ENCODE measurements around the gene OMA1.

The OMA1 gene

GRCh38 chr1:58465825-58466629 lies 80.5 kb downstream of the OMA1 start:
- no peak for DNase-seq (ENCODE audit: extremely low read depth in 1 of 2, low read depth in 1 of 2)

GRCh38 chr1:58465176-58465575 lies 81.3 kb downstream of the OMA1 start:
- DNase-seq (ENCODE audit: extremely low read depth in 1 of 2, low read depth in 1 of 2) = no peak

DNA sequence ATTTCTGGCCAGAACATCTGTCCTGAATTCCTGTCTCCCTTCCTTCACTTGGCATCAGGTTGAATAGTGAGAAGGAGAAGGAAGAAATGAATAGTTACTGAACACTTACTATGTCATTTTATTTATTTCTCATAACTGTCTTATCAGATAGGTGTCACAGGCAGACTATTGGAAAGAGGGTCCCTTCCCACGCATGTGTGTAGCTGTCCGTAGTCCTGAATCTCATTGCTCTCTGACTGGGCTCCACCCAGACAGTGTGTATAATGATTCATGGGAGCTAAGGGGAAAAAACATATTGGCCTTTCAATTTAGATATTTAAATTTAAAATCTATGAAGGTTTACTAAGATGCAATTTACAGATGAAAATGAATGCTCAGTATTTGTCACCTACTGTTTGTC lies 86.1 kb downstream of the OMA1 start:
- DNase-seq (ENCODE audit: extremely low read depth in 1 of 2, low read depth in 1 of 2) = no peak

- no peak for DNase-seq (ENCODE audit: extremely low read depth in 1 of 2, low read depth in 1 of 2)
Measured at GRCh38 chr1:58459911-58460310, 86.6 kb downstream of the OMA1 start.

GRCh38 chr1:58457023-58457635 lies 89.4 kb downstream of the OMA1 start:
- DNase-seq (ENCODE audit: extremely low read depth in 1 of 2, low read depth in 1 of 2) = no peak

DNA sequence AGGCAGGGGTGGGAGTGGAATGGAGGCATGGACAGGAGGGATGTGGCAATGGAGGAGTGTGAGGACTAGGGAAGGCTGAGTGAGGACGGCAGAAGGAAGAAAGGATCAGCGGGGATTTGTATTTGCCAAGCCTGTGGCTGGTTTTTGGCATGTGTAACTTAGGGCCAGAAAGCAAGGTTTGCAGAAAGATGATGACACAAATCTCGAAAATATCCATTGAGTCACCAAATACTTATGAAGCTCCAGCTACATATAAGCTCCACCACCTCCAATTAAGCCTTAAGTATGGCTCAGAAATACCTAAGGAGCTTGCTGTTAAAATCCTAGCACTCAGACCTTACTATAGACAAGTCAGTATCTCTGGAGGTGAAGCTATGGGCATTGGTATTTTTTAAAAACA lies 90.1 kb downstream of the OMA1 start:
- DNase-seq (ENCODE audit: extremely low read depth in 1 of 2, low read depth in 1 of 2) = no peak

DNA sequence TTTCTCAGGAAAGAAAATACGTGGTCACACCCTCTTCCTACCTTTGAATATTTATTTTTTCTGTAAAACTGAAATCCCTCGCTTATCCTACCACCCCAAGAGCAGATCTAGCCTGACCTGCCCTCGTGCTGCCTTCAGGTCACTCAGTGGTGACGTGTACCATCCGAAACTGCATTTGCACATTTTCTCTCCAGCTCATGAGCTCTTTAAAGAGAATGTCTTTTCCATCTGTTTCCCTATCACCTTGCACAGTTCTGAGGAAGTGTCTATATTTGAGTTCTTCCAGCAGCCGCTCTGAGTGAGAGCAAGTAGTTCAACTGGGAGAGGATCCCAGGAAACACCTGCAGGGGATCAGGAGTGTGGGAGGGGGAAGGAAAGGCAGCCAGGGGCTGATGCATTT lies 91.7 kb downstream of the OMA1 start:
- no peak for DNase-seq (ENCODE audit: extremely low read depth in 1 of 2, low read depth in 1 of 2)

GRCh38 chr1:58454385-58454784 lies 92.1 kb downstream of the OMA1 start:
- no peak for DNase-seq (ENCODE audit: extremely low read depth in 1 of 2, low read depth in 1 of 2)

- no peak for DNase-seq (ENCODE audit: extremely low read depth in 1 of 2, low read depth in 1 of 2)
Measured at GRCh38 chr1:58451560-58452191, 94.8 kb downstream of the OMA1 start.

- DNase-seq (ENCODE audit: extremely low read depth in 1 of 2, low read depth in 1 of 2) = no peak
Measured at GRCh38 chr1:58447886-58448285, 98.6 kb downstream of the OMA1 start.

GRCh38 chr1:58447042-58447441 lies 99.5 kb downstream of the OMA1 start:
- DNase-seq (ENCODE audit: extremely low read depth in 1 of 2, low read depth in 1 of 2) = no peak

GRCh38 chr1:58446368-58446767 lies 100.2 kb downstream of the OMA1 start:
- DNase-seq (ENCODE audit: extremely low read depth in 1 of 2, low read depth in 1 of 2) = no peak

- DNase-seq (ENCODE audit: extremely low read depth in 1 of 2, low read depth in 1 of 2) = no peak
Measured at GRCh38 chr1:58443986-58444868, 102.3 kb downstream of the OMA1 start.

GRCh38 chr1:58442114-58442513 lies 104.4 kb downstream of the OMA1 start:
- DNase-seq (ENCODE audit: extremely low read depth in 1 of 2, low read depth in 1 of 2) = no peak

DNA sequence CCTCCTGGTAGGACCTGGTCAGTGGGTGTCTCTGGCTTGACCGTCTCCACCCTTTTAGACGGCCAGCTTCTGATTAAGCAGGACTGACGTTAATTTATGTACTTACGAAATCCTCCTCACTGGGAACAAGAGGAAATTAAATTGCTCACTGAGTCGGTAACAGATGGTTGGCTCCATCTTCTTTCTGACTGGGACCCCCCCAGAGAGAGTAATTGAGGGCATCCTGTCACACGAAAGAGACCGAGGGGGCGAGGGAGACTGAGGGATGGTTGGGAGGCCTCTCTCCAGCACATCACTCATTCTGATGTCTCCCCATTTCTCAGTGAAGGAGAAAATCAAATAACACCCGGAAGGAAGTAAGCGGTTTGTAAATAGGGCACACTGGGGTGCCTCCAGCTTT lies 104.8 kb downstream of the OMA1 start:
- no peak for DNase-seq (ENCODE audit: extremely low read depth in 1 of 2, low read depth in 1 of 2)

DNA sequence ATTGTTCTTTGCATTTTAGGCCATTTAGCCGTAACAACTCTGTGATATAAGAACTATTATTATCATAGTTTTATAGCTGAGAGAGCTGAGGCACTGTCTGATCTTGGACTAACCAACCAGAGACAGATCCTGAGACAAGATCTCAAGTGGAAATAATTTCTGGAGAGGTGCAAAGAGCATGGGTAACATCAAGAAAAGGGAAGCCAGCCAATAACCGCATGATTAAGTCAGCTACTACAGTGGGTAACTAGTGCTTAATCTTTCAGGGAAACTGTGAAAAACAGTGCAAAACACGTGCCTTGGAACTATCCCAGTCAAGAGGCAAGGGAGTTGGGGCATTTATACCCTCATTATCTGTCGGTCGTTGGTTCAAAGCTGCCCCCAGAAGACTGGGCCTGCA lies 105.8 kb downstream of the OMA1 start:
- DNase-seq (ENCODE audit: extremely low read depth in 1 of 2, low read depth in 1 of 2) = no peak

GRCh38 chr1:58439946-58440345 lies 106.6 kb downstream of the OMA1 start:
- no peak for DNase-seq (ENCODE audit: extremely low read depth in 1 of 2, low read depth in 1 of 2)

GRCh38 chr1:58438468-58438867 lies 108.1 kb downstream of the OMA1 start:
- DNase-seq (ENCODE audit: extremely low read depth in 1 of 2, low read depth in 1 of 2) = no peak

DNA sequence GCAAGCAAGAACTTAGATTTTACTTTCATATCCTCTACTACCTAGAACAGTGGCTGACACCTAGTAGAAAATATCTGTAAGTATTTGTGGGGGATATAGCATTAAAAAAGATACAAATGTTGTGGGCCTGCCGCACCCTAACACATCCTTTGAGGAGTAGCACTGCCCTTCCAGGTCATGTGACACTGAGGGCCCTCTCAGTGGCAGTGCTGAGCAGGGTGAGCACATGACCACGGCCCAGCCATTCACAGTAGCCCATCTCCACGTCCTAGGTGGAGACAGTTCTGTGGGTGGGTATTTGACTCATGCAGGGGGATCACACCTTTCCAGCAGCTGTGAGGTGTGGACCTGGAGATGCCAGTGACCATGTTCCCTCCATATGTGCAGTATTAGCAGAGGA lies 108.9 kb downstream of the OMA1 start:
- DNase-seq (ENCODE audit: extremely low read depth in 1 of 2, low read depth in 1 of 2) = no peak

DNA sequence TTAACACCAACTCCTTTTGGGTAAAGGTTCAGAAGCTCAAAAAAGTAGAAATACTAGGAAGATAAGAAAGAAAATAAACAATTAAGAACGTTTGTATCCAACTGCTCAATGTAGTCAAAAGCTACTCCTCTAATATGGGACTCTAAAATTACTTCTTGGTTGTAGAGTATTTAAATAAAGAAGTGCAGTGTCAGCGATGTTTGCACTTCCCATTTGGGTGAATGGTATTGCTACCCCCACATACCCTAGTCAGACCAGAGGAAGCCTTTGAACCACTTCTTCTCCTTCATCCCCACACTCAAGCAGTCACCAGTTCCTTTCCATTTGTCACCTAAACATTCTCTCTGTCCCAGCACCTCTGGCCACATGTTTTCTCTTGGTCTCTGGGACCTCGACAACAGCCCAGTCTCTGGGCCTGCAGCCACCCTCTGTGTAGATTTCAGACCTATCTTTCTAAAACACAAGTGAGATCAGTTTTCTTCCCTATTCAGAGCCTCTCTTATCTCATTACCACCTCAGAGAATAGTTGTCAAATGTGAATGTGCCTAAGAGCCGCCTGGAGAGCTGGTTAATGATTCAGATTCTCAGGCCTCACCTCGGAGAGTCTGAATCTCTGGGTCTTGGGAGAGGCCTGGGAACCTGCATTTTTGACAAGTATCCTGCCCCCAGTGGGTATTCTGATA lies 109.8 kb downstream of the OMA1 start:
- DNase-seq (ENCODE audit: extremely low read depth in 1 of 2, low read depth in 1 of 2) = no peak

GRCh38 chr1:58435376-58435775 lies 111.2 kb downstream of the OMA1 start:
- no peak for DNase-seq (ENCODE audit: extremely low read depth in 1 of 2, low read depth in 1 of 2)
